HepG2 (cell line): ENCODE data around the gene RNF133. TPM values are rescaled to one million over a fixed set of nuclear protein-coding genes. Genes with fewer than 3 reads are reported as not detected.

Experiments
- ATAC-seq: fragments of 200-7000 bp; cut with Tn5 transposase; 3 replicates; pipeline ENCODE4 v1.9.1; 2020; ENCODE audit warnings: mild to moderate bottlenecking, moderate library complexity
- BruUV-seq: library from RNA; stranded (reverse); fragments of 400-500 nt; replicated peaks from 2 replicates; lab custom pipeline; 2021; lab: Mats Ljungman, UMichigan
- CTCF ChIA-PET: fragments of 300-600 bp; formaldehyde crosslinking; extraction: SDS; loops from one replicate; lab custom pipeline; 2021; ENCODE audit warnings: low total read pairs, inconsistent platforms, low intra/inter-chr PET ratio; lab: Yijun Ruan, JAX
- POLR2A ChIA-PET: fragments of 350-600 bp; sonication (Branson Sonifier 250); formaldehyde crosslinking; loops from one replicate; lab custom pipeline; 2020; ENCODE audit warnings: antibody characterized with exemption, inconsistent platforms; lab: Yijun Ruan, JAX
- DNase-seq: peaks from one replicate; pipeline ENCODE4 v3.0.0-alpha.2; 2015; ENCODE audit warnings: low spot score
- FAIRE-seq: peaks from 3 replicates; lab custom pipeline; 2011; peaks lifted over from hg19 to GRCh38; lab: Jason Lieb, UNC
- H2AFZ ChIP-seq: one replicate; pipeline ENCODE4 v1.6.1; 2011; ENCODE audit warnings: low read length, inconsistent platforms
- H3K27ac ChIP-seq: fragments of 300-600 bp; 3 replicates; pipeline ENCODE4 v1.8.0; 2011; ENCODE audit warnings: mixed run types, mild to moderate bottlenecking, mixed read lengths, low read length, inconsistent platforms; ENCODE audit not compliant: insufficient read depth; ENCODE audit errors: extremely low read length
- H3K27me3 ChIP-seq, 2 experiments: fragments of 200-600 bp in 1 of 2; 2 replicates in 1 of 2; 3 replicates in 1 of 2; pipeline versions ENCODE4 v1.6.0 to v1.8.0; 2011; ENCODE audit warnings: low read length in 2 of 2, mild to moderate bottlenecking in 2 of 2, moderate library complexity in 2 of 2, inconsistent platforms in 1 of 2; ENCODE audit not compliant: insufficient read depth in 2 of 2, control insufficient read depth in 1 of 2
- H3K36me3 ChIP-seq, 2 experiments: fragments of 200-600 bp in 1 of 2; replicated peaks in 1 of 2; 2 replicates in 1 of 2; 3 replicates in 1 of 2; pipeline versions ENCODE4 v1.5.1 to v1.8.0; 2011; ENCODE audit warnings: low read length in 2 of 2, inconsistent platforms in 1 of 2; ENCODE audit not compliant: insufficient read depth in 2 of 2, control insufficient read depth in 1 of 2
- H3K4me1 ChIP-seq: 2 replicates; pipeline ENCODE4 v1.5.1; 2012; ENCODE audit warnings: low read length, inconsistent platforms; ENCODE audit not compliant: insufficient read depth
- H3K4me2 ChIP-seq: 2 replicates; pipeline ENCODE4 v1.6.0; 2011; ENCODE audit warnings: low read depth, low read length, inconsistent platforms
- H3K4me3 ChIP-seq, 3 experiments: fragments of 200-600 bp in 1 of 3; sonication (generic), shearing (Covaris generic) in 1 of 3; replicated peaks in 1 of 3; 2 replicates each; pipeline ENCODE4 v1.5.1; 2011 to 2016; ENCODE audit warnings: low read length in 3 of 3, inconsistent platforms in 2 of 3, low read depth in 2 of 3, mild to moderate bottlenecking in 2 of 3, control low read depth in 1 of 3, mixed read lengths in 1 of 3; ENCODE audit not compliant: insufficient read depth in 1 of 3
- H3K79me2 ChIP-seq: one replicate; pipeline ENCODE4 v1.6.1; 2011; ENCODE audit warnings: low read length, inconsistent platforms; ENCODE audit not compliant: insufficient read depth
- H3K9ac ChIP-seq: 2 replicates; pipeline ENCODE4 v1.6.0; 2011; ENCODE audit warnings: mild to moderate bottlenecking, low read depth, low read length, inconsistent platforms; ENCODE audit not compliant: insufficient read depth
- H3K9me3 ChIP-seq: 2 replicates; pipeline ENCODE4 v1.5.1; 2012; ENCODE audit warnings: mild to moderate bottlenecking, low read length
- H4K20me1 ChIP-seq: 2 replicates; pipeline ENCODE4 v1.6.0; 2011; ENCODE audit warnings: inconsistent platforms, mild to moderate bottlenecking, low read length, moderate library complexity; ENCODE audit not compliant: insufficient read depth
- ARID2 ChIP-seq: sonication (generic); formaldehyde crosslinking; IDR thresholded peaks from 2 replicates; pipeline ENCODE4 v1.8.1; 2022; ENCODE audit warnings: mild to moderate bottlenecking, missing genetic modification reagents, borderline replicate concordance
- DR1 ChIP-seq: sonication (generic); formaldehyde crosslinking; IDR thresholded peaks from 2 replicates; pipeline ENCODE4 v1.8.0; 2021; ENCODE audit warnings: mild to moderate bottlenecking, missing genetic modification reagents, inconsistent platforms
- HMG20A ChIP-seq: IDR thresholded peaks from 2 replicates; pipeline ENCODE4 v1.6.1; 2016; ENCODE audit warnings: borderline replicate concordance
- IRF2 ChIP-seq: IDR thresholded peaks from 2 replicates; pipeline ENCODE4 v1.6.1; 2018; ENCODE audit warnings: missing genetic modification reagents, missing compliant biosample characterization
- KLF16 ChIP-seq, 2 experiments: sonication (generic) in 1 of 2; formaldehyde crosslinking in 1 of 2; IDR thresholded peaks; 2 replicates each; pipeline versions ENCODE4 v1.6.1 to v1.8.0; 2016 to 2023; ENCODE audit warnings: missing genetic modification reagents in 2 of 2, missing compliant biosample characterization in 1 of 2
- POLR2A ChIP-seq, 2 experiments: IDR thresholded peaks; 2 replicates each; pipeline ENCODE4 v1.6.1; 2011; ENCODE audit warnings: low read depth in 2 of 2, low read length in 2 of 2, mild to moderate bottlenecking in 1 of 2, moderate library complexity in 1 of 2; ENCODE audit not compliant: insufficient read depth in 1 of 2
- SETDB1 ChIP-seq: sonication (generic); formaldehyde crosslinking; IDR thresholded peaks from 2 replicates; pipeline ENCODE4 v1.5.1; 2020; ENCODE audit warnings: missing genetic modification reagents, mild to moderate bottlenecking, borderline replicate concordance
- SP4 ChIP-seq: sonication (generic); formaldehyde crosslinking; IDR thresholded peaks from 2 replicates; pipeline ENCODE4 v1.8.1; 2023; ENCODE audit warnings: mild to moderate bottlenecking, missing genetic modification reagents
- TAF15 ChIP-seq: fragments of 200-400 bp; formaldehyde crosslinking; IDR thresholded peaks from one replicate; pipeline ENCODE4 v1.6.1; 2018; ENCODE audit warnings: mild to moderate bottlenecking, low read depth, low read length; ENCODE audit not compliant: poor library complexity, severe bottlenecking
- TEAD3 ChIP-seq: optimal IDR thresholded peaks from 2 replicates; pipeline ENCODE3; 2016; ENCODE audit warnings: borderline replicate concordance
- TGIF2 ChIP-seq: IDR thresholded peaks from 2 replicates; pipeline ENCODE4 v1.6.1; 2016; ENCODE audit warnings: control low read depth, missing compliant biosample characterization
- THRA ChIP-seq: sonication (generic); formaldehyde crosslinking; IDR thresholded peaks from 2 replicates; pipeline ENCODE4 v1.4.0; 2020; ENCODE audit warnings: missing genetic modification reagents, borderline replicate concordance
- ZKSCAN1 ChIP-seq: fragments of 150-350 bp; IDR thresholded peaks from 2 replicates; pipeline ENCODE4 v1.6.1; 2014; ENCODE audit warnings: low read length
- ZNF816 ChIP-seq: sonication (generic); formaldehyde crosslinking; IDR thresholded peaks from 2 replicates; pipeline ENCODE4 v1.8.0; 2022; ENCODE audit warnings: missing genetic modification reagents, mild to moderate bottlenecking, borderline replicate concordance
- WGBS: methylation state at CpG from one replicate; pipeline ENCODE4 v1.1.6; 2017; ENCODE audit warnings: low lambda C conversion rate; 5-methylcytosine and 5-hydroxymethylcytosine counted together
- in situ Hi-C: cut with HindIII; loops from 2 replicates; pipeline ENCODE4 v1.10.0; 2017; ENCODE audit warnings: low pct_unique_long_range_greater_than_20kb; ENCODE audit not compliant: extremely low pct_ligation_motif_present
- intact Hi-C: fragments of 100-400 bp; cut with micrococcal nuclease; formaldehyde crosslinking; loops from one replicate; pipeline ENCODE4 v1.10.0; 2022; ENCODE audit not compliant: unreplicated experiment
- polyA plus RNA-seq, 8 experiments: library from polyadenylated mRNA; depleted of rRNA in 3 of 8; stranded (reverse) in 7 of 8; unstranded in 1 of 8; fragments of >200 nt; fragmentation: Illumina TruSeq in 4 of 8; extraction: Trizol in 4 of 8; gene quantifications; 2 replicates each; pipeline versions ENCODE4 v1.2.1 to v1.2.3, GENCODE V29; 2011 to 2016; ENCODE audit warnings: low read depth in 4 of 8, missing spikeins in 1 of 8, mixed read lengths in 1 of 8; ENCODE audit not compliant: insufficient read depth in 1 of 8
- total RNA-seq, 5 experiments: library from RNA; depleted of rRNA; stranded (reverse); fragments of >200 nt; fragmentation: Illumina TruSeq; extraction: Trizol; gene quantifications; 2 replicates each; pipeline ENCODE4 v1.2.3, GENCODE V29; 2016; ENCODE audit warnings: low read depth in 1 of 5
- TF ChIP-seq, protein P1 (sequence below): sonication (generic); formaldehyde crosslinking; IDR thresholded peaks from 2 replicates; pipeline ENCODE4 v1.5.1; 2020; ENCODE audit warnings: mild to moderate bottlenecking, missing genetic modification reagents, moderate library complexity
- TF ChIP-seq, protein P2 (sequence below): sonication (generic); formaldehyde crosslinking; conservative IDR thresholded peaks from 2 replicates; pipeline ENCODE4 v1.8.1; 2023; ENCODE audit warnings: missing genetic modification reagents
- TF ChIP-seq, protein P3 (sequence below): sonication (generic); formaldehyde crosslinking; IDR thresholded peaks from 2 replicates; pipeline ENCODE4 v1.4.0; 2020; ENCODE audit warnings: low read depth, mild to moderate bottlenecking, missing genetic modification reagents
- TF ChIP-seq, protein P4 (sequence below): sonication (generic); formaldehyde crosslinking; IDR thresholded peaks from 2 replicates; pipeline ENCODE4 v1.5.0; 2020; ENCODE audit warnings: missing genetic modification reagents, mild to moderate bottlenecking, borderline replicate concordance

RNF133 gene
- total and polyA plus RNA-seq, 2 of the 13 experiments (the other 11 are each of a cell fraction or from before 2014, with no cell fraction given): 0.13 to 1.00 TPM

- Histone ChIP-seq H3K4me3 (no peak overlapping the region), H3K9me3 (no peaks in the 10 kb centered on the region), H3K4me1 (no peaks in the 10 kb centered on the region), H3K27me3 (no peaks in the 10 kb centered on the region), H3K36me3 (no peaks in the 10 kb centered on the region), H3K9ac (no peak overlapping the region), H3K79me2 (peaks cover 3% of the 10 kb centered on the region), H4K20me1 (no peaks in the 10 kb centered on the region), H3K27ac (no peak overlapping the region), H2AFZ (no peak overlapping the region), H3K4me2 (no peak overlapping the region)
- CTCF ChIA-PET: no interaction called here
- WGBS: 99% methylated on average over 4 of the region's 4 CpGs
- in situ Hi-C loops: no loop called here
- FAIRE-seq (no peak), DNase-seq (no peak), ATAC-seq (no peak)
- BruUV-seq: no TSS peak
- POLR2A ChIA-PET: no interaction called here
- intact Hi-C loops: no loop called here
- no peak for TF ChIP-seq DR1 (CRISPR knock-in tag)
- TF ChIP-seq, protein P1, sequence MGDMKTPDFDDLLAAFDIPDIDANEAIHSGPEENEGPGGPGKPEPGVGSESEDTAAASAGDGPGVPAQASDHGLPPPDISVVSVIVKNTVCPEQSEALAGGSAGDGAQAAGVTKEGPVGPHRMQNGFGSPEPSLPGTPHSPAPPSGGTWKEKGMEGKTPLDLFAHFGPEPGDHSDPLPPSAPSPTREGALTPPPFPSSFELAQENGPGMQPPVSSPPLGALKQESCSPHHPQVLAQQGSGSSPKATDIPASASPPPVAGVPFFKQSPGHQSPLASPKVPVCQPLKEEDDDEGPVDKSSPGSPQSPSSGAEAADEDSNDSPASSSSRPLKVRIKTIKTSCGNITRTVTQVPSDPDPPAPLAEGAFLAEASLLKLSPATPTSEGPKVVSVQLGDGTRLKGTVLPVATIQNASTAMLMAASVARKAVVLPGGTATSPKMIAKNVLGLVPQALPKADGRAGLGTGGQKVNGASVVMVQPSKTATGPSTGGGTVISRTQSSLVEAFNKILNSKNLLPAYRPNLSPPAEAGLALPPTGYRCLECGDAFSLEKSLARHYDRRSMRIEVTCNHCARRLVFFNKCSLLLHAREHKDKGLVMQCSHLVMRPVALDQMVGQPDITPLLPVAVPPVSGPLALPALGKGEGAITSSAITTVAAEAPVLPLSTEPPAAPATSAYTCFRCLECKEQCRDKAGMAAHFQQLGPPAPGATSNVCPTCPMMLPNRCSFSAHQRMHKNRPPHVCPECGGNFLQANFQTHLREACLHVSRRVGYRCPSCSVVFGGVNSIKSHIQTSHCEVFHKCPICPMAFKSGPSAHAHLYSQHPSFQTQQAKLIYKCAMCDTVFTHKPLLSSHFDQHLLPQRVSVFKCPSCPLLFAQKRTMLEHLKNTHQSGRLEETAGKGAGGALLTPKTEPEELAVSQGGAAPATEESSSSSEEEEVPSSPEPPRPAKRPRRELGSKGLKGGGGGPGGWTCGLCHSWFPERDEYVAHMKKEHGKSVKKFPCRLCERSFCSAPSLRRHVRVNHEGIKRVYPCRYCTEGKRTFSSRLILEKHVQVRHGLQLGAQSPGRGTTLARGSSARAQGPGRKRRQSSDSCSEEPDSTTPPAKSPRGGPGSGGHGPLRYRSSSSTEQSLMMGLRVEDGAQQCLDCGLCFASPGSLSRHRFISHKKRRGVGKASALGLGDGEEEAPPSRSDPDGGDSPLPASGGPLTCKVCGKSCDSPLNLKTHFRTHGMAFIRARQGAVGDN (CRISPR knock-in tag): no peak
- TF ChIP-seq ZNF816 (CRISPR knock-in tag): no peak
- no peak for TF ChIP-seq IRF2
- TF ChIP-seq, protein P2, sequence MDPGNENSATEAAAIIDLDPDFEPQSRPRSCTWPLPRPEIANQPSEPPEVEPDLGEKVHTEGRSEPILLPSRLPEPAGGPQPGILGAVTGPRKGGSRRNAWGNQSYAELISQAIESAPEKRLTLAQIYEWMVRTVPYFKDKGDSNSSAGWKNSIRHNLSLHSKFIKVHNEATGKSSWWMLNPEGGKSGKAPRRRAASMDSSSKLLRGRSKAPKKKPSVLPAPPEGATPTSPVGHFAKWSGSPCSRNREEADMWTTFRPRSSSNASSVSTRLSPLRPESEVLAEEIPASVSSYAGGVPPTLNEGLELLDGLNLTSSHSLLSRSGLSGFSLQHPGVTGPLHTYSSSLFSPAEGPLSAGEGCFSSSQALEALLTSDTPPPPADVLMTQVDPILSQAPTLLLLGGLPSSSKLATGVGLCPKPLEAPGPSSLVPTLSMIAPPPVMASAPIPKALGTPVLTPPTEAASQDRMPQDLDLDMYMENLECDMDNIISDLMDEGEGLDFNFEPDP (CRISPR knock-in tag): no peak
- TF ChIP-seq TAF15: no peak
- TF ChIP-seq SETDB1 (CRISPR knock-in tag): no peak
- no peak for TF ChIP-seq KLF16 (CRISPR knock-in tag; IDR thresholded peaks at IDR 0.05)
- no peak for TF ChIP-seq SP4 (CRISPR knock-in tag)
- TF ChIP-seq TGIF2 (CRISPR knock-in tag): no peak
- TF ChIP-seq THRA (CRISPR knock-in tag): no peak
- TF ChIP-seq POLR2A (IDR thresholded peaks at IDR 0.05; ENCODE audit: insufficient read depth in 1 of 2, low read depth in 2 of 2, low read length in 2 of 2): no peak
- TF ChIP-seq, protein P3, sequence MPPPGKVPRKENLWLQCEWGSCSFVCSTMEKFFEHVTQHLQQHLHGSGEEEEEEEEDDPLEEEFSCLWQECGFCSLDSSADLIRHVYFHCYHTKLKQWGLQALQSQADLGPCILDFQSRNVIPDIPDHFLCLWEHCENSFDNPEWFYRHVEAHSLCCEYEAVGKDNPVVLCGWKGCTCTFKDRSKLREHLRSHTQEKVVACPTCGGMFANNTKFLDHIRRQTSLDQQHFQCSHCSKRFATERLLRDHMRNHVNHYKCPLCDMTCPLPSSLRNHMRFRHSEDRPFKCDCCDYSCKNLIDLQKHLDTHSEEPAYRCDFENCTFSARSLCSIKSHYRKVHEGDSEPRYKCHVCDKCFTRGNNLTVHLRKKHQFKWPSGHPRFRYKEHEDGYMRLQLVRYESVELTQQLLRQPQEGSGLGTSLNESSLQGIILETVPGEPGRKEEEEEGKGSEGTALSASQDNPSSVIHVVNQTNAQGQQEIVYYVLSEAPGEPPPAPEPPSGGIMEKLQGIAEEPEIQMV (CRISPR knock-in tag): no peak
- TF ChIP-seq HMG20A: no peak
- no peak for TF ChIP-seq ZKSCAN1
- no peak for TF ChIP-seq TEAD3 (CRISPR knock-in tag)
- no peak for TF ChIP-seq ARID2
- TF ChIP-seq, protein P4, sequence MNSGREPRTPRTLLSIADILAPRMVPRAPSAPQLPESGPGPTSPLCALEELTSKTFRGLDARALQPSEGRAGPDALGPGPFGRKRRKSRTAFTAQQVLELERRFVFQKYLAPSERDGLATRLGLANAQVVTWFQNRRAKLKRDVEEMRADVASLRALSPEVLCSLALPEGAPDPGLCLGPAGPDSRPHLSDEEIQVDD (CRISPR knock-in tag): no peak
Measured at GRCh38 chr7:122724366-122724765, 25.4 kb upstream of the RNF133 start.
